ENCODE results near the gene HHIPL2.
"Not testable (repeated sequence)": the region's sequence is repeated elsewhere in the genome, so short reads cannot be mapped to it uniquely, and the experiment has no call there.

The HHIPL2 gene

DNA sequence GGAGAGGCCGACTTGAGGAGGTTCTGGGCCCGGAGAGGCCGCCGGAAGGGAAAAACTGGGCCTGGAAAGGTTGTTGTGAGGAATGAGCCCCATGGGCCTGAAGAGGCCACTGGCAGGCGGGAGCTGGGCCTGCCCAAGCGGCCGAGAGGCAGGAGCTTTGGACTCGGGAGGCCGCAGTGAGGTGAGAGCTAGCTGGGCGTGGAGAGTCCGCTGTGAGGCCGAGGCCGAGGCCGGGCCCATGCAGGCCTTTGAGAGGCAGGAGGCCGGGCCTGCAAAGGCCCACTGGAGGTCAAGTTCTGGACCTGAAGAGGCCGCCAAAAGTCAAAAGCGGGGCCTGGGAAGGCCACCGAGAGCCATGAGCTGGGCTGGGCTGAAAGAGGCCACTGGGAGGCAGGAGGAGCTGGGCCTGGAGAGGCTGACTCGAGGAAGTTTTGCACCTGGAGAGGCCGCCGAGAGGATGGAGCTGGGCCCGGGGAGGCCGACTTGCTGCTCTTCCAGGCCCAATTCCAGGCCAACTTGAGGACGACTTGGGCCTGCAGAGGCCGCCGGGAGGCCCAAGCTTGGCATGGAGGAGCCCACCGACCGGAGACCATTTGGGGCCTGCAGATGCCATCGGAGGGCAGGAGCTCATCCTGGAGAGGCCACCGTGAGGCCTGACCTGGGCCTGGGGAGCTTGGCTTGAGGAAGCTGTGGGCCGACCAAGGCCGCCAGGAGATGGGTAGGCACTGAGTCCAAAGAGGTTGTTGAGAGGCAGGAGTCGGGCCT is 74.9 kb downstream of the HHIPL2 start:
- H3K9ac ChIP-seq (ENCODE audit: low read depth, low read length, poor library complexity, severe bottlenecking); H3F3A ChIP-seq (ENCODE audit: low read depth); H3K9me3 ChIP-seq (ENCODE audit: insufficient read depth, low read depth, low read length); H4K20me1 ChIP-seq (ENCODE audit: insufficient read depth, low read length, poor library complexity, severe bottlenecking); H3K27me3 ChIP-seq (ENCODE audit: insufficient read depth, low read length, poor library complexity, severe bottlenecking); H3K4me1 ChIP-seq (ENCODE audit: insufficient read depth, low read length, poor library complexity, severe bottlenecking); H3K36me3 ChIP-seq (ENCODE audit: insufficient read depth, low read length); H2AFZ ChIP-seq (ENCODE audit: low read length); H3K9me2 ChIP-seq (replicated peaks; ENCODE audit: low read depth, low read length); H3K4me3 ChIP-seq (ENCODE audit: low read length, poor library complexity, severe bottlenecking); H3K79me2 ChIP-seq (ENCODE audit: insufficient read depth, low read length); H3K4me2 ChIP-seq (ENCODE audit: low read depth, low read length, poor library complexity, severe bottlenecking): not testable (repeated sequence)

Measured in Loucy (cell line).